DOHH2 (cell line): Measurements from ENCODE around the gene HEMGN.

Experiments used
- CTCF ChIP-seq: fragments of 200-600 bp; sonication (generic); IDR thresholded peaks from one replicate; pipeline ENCODE4 v1.5.1; 2014; ENCODE audit warnings: antibody characterized with exemption, mild to moderate bottlenecking, low read depth, low read length; ENCODE audit not compliant: poor library complexity, severe bottlenecking
- EZH2phosphoT487 ChIP-seq: fragments of 200-600 bp; sonication (generic); IDR thresholded peaks from 2 replicates; pipeline ENCODE4 v1.6.1; 2017; ENCODE audit warnings: borderline replicate concordance, mild to moderate bottlenecking, antibody characterized with exemption, low read length, moderate library complexity, mixed read lengths

GRCh38 chr9:97908705-97909104 is 29.3 kb downstream of the HEMGN start:
- no peak for TF ChIP-seq EZH2phosphoT487
- TF ChIP-seq CTCF = no peak
